GM23338 (cell line): ENCODE measurements around the gene TMEM134. TPM values are rescaled to one million over a fixed set of nuclear protein-coding genes. Genes with fewer than 3 reads are reported as not detected.
"Not testable (repeated sequence)": the region's sequence is repeated elsewhere in the genome, so short reads cannot be mapped to it uniquely, and the experiment has no call there.

Experiments used
- ATAC-seq: fragments of 200-7000 bp; cut with Tn5 transposase; 3 replicates; pipeline ENCODE4 v1.9.1; 2020
- DNase-seq: peaks from one replicate; pipeline ENCODE4 v3.0.0-alpha.2; 2015; ENCODE audit warnings: low spot score
- H2AFZ ChIP-seq: fragments of 200-600 bp; sonication (generic); 2 replicates; pipeline ENCODE4 v1.8.0; 2016; ENCODE audit warnings: antibody characterized with exemption, mild to moderate bottlenecking, moderate library complexity
- H3F3A ChIP-seq: fragments of 200-600 bp; sonication (generic); replicated peaks from 2 replicates; pipeline ENCODE4 v1.8.0; 2017; ENCODE audit warnings: antibody characterized with exemption, mixed run types, low read depth
- H3K27ac ChIP-seq: fragments of 200-600 bp; sonication (generic); 2 replicates; pipeline ENCODE4 v1.6.1; 2016; ENCODE audit warnings: low read depth
- H3K27me3 ChIP-seq: fragments of 200-600 bp; sonication (generic); 2 replicates; pipeline ENCODE4 v1.8.0; 2016; ENCODE audit warnings: mild to moderate bottlenecking, mixed run types, moderate library complexity; ENCODE audit not compliant: insufficient read depth
- H3K36me3 ChIP-seq: fragments of 200-600 bp; sonication (generic); 2 replicates; pipeline ENCODE4 v1.8.0; 2016; ENCODE audit warnings: mild to moderate bottlenecking; ENCODE audit not compliant: insufficient read depth
- H3K4me1 ChIP-seq: fragments of 200-600 bp; sonication (generic); 2 replicates; pipeline ENCODE4 v1.8.0; 2016; ENCODE audit warnings: mild to moderate bottlenecking, moderate library complexity; ENCODE audit not compliant: insufficient read depth
- H3K4me2 ChIP-seq: fragments of 200-600 bp; sonication (generic); 2 replicates; pipeline ENCODE4 v1.7.1; 2017; ENCODE audit warnings: mixed run types
- H3K4me3 ChIP-seq: fragments of 200-600 bp; sonication (generic); 2 replicates; pipeline ENCODE4 v1.6.1; 2016; ENCODE audit warnings: mixed run types
- H3K79me2 ChIP-seq: fragments of 200-600 bp; sonication (generic); replicated peaks from 2 replicates; pipeline ENCODE4 v1.8.0; 2017; ENCODE audit warnings: mild to moderate bottlenecking; ENCODE audit not compliant: insufficient read depth
- H3K9me2 ChIP-seq: fragments of 200-600 bp; sonication (generic); 2 replicates; pipeline ENCODE4 v1.8.0; 2017; ENCODE audit not compliant: insufficient read depth
- H4K20me1 ChIP-seq: fragments of 200-600 bp; sonication (generic); replicated peaks from 2 replicates; pipeline ENCODE4 v1.8.0; 2017; ENCODE audit warnings: mild to moderate bottlenecking; ENCODE audit not compliant: insufficient read depth
- H3K27ac Mint-ChIP-seq: 2 replicates; pipeline ENCODE4 v1.8.0; 2020; ENCODE audit warnings: inconsistent platforms, mild to moderate bottlenecking, moderate library complexity, mixed read lengths
- H3K27me3 Mint-ChIP-seq: 3 replicates; pipeline ENCODE4 v1.8.0; 2022; ENCODE audit warnings: low read depth, mild to moderate bottlenecking, moderate library complexity, mixed read lengths, inconsistent platforms; ENCODE audit not compliant: insufficient read depth, poor library complexity
- H3K36me3 Mint-ChIP-seq: 3 replicates; pipeline ENCODE4 v1.8.0; 2021; ENCODE audit warnings: low read depth, mild to moderate bottlenecking, inconsistent platforms, moderate library complexity, mixed read lengths
- H3K4me1 Mint-ChIP-seq: 3 replicates; pipeline ENCODE4 v1.8.0; 2020; ENCODE audit warnings: mild to moderate bottlenecking, inconsistent platforms, mixed read lengths
- H3K4me3 Mint-ChIP-seq: 3 replicates; pipeline ENCODE4 v1.8.0; 2021; ENCODE audit warnings: moderate library complexity, mild to moderate bottlenecking, inconsistent platforms, mixed read lengths
- H3K9me3 Mint-ChIP-seq: 3 replicates; pipeline ENCODE4 v1.8.0; 2020; ENCODE audit warnings: moderate library complexity, mild to moderate bottlenecking, inconsistent platforms, mixed read lengths
- EZH2 ChIP-seq: fragments of 200-600 bp; sonication (generic); IDR thresholded peaks from one replicate; pipeline ENCODE4 v1.8.0; 2017; ENCODE audit warnings: antibody characterized with exemption, mild to moderate bottlenecking, low read depth; ENCODE audit not compliant: unreplicated experiment
- NANOG ChIP-seq: IDR thresholded peaks from 2 replicates; pipeline ENCODE4 v1.6.1; 2016; ENCODE audit warnings: antibody characterized with exemption, borderline replicate concordance
- STAT1 ChIP-seq: IDR thresholded peaks from one replicate; pipeline ENCODE4 v1.6.1; 2016; ENCODE audit warnings: antibody characterized with exemption; ENCODE audit not compliant: unreplicated experiment
- ZNF331 ChIP-seq: fragments of 250-450 bp; sonication (Bioruptor Pico); IDR thresholded peaks from 2 replicates; pipeline ENCODE4 v1.5.0; 2020; ENCODE audit warnings: low read depth, mild to moderate bottlenecking, moderate library complexity
- polyA plus RNA-seq: library from polyadenylated mRNA; unstranded; fragments of >200 nt; fragmentation: Nextera tagmentation; extraction: Ambion mirVana; gene quantifications from 2 replicates; pipeline ENCODE4 v1.2.1, GENCODE V29; 2016
- total RNA-seq: library from RNA; depleted of rRNA; stranded (reverse); fragments of >200 nt; shearing (Covaris generic); gene quantifications from 2 replicates; pipeline ENCODE4 v1.2.3, GENCODE V29; 2014
- TF ChIP-seq, protein P1 (sequence below): fragments of 250-450 bp; sonication (Bioruptor Pico); IDR thresholded peaks from 2 replicates; pipeline ENCODE4 v1.5.0; 2020; ENCODE audit warnings: mild to moderate bottlenecking, moderate library complexity

The TMEM134 gene
- total and polyA plus RNA-seq, 2 experiments from 2014 or later = 61.4 to 69.2 TPM

DNA sequence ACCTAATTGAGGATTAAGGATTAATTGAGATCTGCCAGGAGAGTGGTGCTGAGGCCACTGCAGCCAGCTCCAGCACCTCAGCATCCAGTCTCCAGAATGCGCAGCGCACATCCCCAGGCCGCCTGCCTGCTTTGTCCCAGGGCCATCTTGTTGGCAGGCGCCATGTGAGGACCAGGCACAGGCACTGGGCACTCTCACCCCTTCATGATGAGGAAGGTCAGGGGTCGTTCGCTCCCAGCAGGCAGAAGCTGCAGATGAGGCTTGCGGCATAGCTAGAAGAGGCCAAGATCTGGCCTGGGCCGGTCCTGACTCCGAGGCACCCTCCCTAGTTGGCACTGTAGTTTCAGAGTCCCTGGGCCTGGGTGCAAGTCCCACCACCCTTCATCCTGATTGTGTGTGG is 47.8 kb upstream of the TMEM134 start:
- no peak overlapping the region for H3K27ac Mint-ChIP-seq
- Histone ChIP-seq H3K4me3 (no peak overlapping the region), H4K20me1 (no peaks in the 10 kb centered on the region), H3K79me2 (no peaks in the 10 kb centered on the region), H3K27ac (no peak overlapping the region), H3K27me3 (no peaks in the 10 kb centered on the region), H2AFZ (no peak overlapping the region), H3K36me3 (no peaks in the 10 kb centered on the region), H3K9me2 (no peaks in the 10 kb centered on the region), H3K4me1 (no peaks in the 10 kb centered on the region), H3K4me2 (no peak overlapping the region), H3F3A (no peaks in the 10 kb centered on the region)
- H3K4me3 Mint-ChIP-seq = no peak overlapping the region
- peaks cover 11% of the 10 kb centered on the region for H3K27me3 Mint-ChIP-seq
- H3K4me1 Mint-ChIP-seq = no peaks in the 10 kb centered on the region
- no peak for DNase-seq
- no peak for ATAC-seq
- TF ChIP-seq, protein P1, sequence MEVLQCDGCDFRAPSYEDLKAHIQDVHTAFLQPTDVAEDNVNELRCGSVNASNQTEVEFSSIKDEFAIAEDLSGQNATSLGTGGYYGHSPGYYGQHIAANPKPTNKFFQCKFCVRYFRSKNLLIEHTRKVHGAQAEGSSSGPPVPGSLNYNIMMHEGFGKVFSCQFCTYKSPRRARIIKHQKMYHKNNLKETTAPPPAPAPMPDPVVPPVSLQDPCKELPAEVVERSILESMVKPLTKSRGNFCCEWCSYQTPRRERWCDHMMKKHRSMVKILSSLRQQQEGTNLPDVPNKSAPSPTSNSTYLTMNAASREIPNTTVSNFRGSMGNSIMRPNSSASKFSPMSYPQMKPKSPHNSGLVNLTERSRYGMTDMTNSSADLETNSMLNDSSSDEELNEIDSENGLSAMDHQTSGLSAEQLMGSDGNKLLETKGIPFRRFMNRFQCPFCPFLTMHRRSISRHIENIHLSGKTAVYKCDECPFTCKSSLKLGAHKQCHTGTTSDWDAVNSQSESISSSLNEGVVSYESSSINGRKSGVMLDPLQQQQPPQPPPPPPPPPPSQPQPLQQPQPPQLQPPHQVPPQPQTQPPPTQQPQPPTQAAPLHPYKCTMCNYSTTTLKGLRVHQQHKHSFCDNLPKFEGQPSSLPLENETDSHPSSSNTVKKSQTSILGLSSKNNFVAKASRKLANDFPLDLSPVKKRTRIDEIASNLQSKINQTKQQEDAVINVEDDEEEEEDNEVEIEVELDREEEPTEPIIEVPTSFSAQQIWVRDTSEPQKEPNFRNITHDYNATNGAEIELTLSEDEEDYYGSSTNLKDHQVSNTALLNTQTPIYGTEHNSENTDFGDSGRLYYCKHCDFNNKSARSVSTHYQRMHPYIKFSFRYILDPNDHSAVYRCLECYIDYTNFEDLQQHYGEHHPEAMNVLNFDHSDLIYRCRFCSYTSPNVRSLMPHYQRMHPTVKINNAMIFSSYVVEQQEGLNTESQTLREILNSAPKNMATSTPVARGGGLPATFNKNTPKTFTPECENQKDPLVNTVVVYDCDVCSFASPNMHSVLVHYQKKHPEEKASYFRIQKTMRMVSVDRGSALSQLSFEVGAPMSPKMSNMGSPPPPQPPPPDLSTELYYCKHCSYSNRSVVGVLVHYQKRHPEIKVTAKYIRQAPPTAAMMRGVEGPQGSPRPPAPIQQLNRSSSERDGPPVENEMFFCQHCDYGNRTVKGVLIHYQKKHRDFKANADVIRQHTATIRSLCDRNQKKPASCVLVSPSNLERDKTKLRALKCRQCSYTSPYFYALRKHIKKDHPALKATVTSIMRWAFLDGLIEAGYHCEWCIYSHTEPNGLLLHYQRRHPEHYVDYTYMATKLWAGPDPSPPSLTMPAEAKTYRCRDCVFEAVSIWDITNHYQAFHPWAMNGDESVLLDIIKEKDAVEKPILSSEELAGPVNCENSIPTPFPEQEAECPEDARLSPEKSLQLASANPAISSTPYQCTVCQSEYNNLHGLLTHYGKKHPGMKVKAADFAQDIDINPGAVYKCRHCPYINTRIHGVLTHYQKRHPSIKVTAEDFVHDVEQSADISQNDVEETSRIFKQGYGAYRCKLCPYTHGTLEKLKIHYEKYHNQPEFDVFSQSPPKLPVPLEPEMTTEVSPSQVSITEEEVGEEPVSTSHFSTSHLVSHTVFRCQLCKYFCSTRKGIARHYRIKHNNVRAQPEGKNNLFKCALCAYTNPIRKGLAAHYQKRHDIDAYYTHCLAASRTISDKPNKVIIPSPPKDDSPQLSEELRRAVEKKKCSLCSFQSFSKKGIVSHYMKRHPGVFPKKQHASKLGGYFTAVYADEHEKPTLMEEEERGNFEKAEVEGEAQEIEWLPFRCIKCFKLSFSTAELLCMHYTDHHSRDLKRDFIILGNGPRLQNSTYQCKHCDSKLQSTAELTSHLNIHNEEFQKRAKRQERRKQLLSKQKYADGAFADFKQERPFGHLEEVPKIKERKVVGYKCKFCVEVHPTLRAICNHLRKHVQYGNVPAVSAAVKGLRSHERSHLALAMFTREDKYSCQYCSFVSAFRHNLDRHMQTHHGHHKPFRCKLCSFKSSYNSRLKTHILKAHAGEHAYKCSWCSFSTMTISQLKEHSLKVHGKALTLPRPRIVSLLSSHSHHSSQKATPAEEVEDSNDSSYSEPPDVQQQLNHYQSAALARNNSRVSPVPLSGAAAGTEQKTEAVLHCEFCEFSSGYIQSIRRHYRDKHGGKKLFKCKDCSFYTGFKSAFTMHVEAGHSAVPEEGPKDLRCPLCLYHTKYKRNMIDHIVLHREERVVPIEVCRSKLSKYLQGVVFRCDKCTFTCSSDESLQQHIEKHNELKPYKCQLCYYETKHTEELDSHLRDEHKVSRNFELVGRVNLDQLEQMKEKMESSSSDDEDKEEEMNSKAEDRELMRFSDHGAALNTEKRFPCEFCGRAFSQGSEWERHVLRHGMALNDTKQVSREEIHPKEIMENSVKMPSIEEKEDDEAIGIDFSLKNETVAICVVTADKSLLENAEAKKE (CRISPR knock-in tag) = no peak
- TF ChIP-seq STAT1 (no peak), NANOG (no peak), EZH2 (no peak)
- no peaks in the 10 kb centered on the region for H3K36me3 Mint-ChIP-seq
- no peaks in the 10 kb centered on the region for H3K9me3 Mint-ChIP-seq

DNA sequence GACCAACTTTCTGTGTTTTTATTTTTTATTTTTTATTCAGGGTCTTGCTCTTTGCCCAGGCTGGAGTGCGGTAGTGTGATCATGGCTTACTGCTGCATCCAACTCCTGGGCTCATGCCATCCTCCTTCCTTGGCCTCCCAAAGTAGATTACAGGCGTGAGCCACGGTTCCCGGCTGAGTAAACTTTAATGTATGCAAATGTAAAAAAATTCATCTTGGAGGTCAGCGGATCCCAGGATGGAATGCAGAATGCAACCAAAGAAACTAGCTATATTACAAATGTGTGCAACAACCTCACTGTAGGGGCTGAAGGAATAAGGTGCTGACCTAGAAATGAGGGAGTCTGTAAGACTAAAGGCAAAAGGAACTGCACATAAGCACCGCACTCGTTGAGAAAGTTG is 45.1 kb upstream of the TMEM134 start:
- Histone ChIP-seq H3K9me2 (no peaks in the 10 kb centered on the region), H3K4me1 (peaks cover 2% of the 10 kb centered on the region; the same call in 1 of the 2 replicates), H3K27me3 (no peaks in the 10 kb centered on the region), H3F3A (no peaks in the 10 kb centered on the region), H3K4me2 (no peak overlapping the region), H4K20me1 (no peaks in the 10 kb centered on the region), H2AFZ (no peak overlapping the region), H3K79me2 (no peaks in the 10 kb centered on the region), H3K36me3 (no peaks in the 10 kb centered on the region), H3K4me3 (no peak overlapping the region), H3K27ac (no peak overlapping the region)
- Mint-ChIP-seq H3K36me3 (no peaks in the 10 kb centered on the region; the same call in 2 of the 3 replicates), H3K27me3 (peaks cover 11% of the 10 kb centered on the region), H3K27ac (no peak overlapping the region), H3K9me3 (peaks cover 2% of the 10 kb centered on the region; the same call in 1 of the 3 replicates), H3K4me3 (no peak overlapping the region), H3K4me1 (peaks cover 1% of the 10 kb centered on the region; the same call in 1 of the 3 replicates)
- no peak for TF ChIP-seq ZNF331 (CRISPR knock-in tag)
- DNase-seq (no peak), ATAC-seq (no peak)

GRCh38 chr11:67511558-67511957 is 42.5 kb upstream of the TMEM134 start:
- H3K27ac ChIP-seq, H3K9me2 ChIP-seq, H3K36me3 ChIP-seq, H3K79me2 ChIP-seq, H3K9me3 Mint-ChIP-seq, DNase-seq, H3K27ac Mint-ChIP-seq, H3K4me2 ChIP-seq, H4K20me1 ChIP-seq, ATAC-seq, H3K36me3 Mint-ChIP-seq, H2AFZ ChIP-seq, H3K4me3 Mint-ChIP-seq, H3K27me3 ChIP-seq, H3K4me3 ChIP-seq, H3F3A ChIP-seq: not testable (repeated sequence)
- H3K4me1 Mint-ChIP-seq = peaks cover 12% of the 10 kb centered on the region
- H3K27me3 Mint-ChIP-seq = peaks cover 15% of the 10 kb centered on the region
- H3K4me1 ChIP-seq = peaks cover 11% of the 10 kb centered on the region
